RPMI7951 (cell line): ENCODE results near the gene DYNLT4. TPM values are rescaled to one million over a fixed set of nuclear protein-coding genes. Genes with fewer than 3 reads are reported as not detected.
A peak's percentile ranks its signal among the peaks of the same experiment; 100 is the strongest.
"Not testable (repeated sequence)": the region's sequence is repeated elsewhere in the genome, so short reads cannot be mapped to it uniquely, and the experiment has no call there.

Experiments
- DNase-seq: peaks from one replicate; pipeline ENCODE4 v3.0.0-alpha.2; 2012; ENCODE audit warnings: low read depth
- total RNA-seq: library from RNA; depleted of rRNA; stranded (reverse); fragments of >200 nt; shearing (Covaris generic); gene quantifications from 2 replicates; pipeline ENCODE4 v1.2.3, GENCODE V29; 2014

DYNLT4 gene
- total RNA-seq, 1 experiment from 2014 or later, result 0.24 TPM

DNA sequence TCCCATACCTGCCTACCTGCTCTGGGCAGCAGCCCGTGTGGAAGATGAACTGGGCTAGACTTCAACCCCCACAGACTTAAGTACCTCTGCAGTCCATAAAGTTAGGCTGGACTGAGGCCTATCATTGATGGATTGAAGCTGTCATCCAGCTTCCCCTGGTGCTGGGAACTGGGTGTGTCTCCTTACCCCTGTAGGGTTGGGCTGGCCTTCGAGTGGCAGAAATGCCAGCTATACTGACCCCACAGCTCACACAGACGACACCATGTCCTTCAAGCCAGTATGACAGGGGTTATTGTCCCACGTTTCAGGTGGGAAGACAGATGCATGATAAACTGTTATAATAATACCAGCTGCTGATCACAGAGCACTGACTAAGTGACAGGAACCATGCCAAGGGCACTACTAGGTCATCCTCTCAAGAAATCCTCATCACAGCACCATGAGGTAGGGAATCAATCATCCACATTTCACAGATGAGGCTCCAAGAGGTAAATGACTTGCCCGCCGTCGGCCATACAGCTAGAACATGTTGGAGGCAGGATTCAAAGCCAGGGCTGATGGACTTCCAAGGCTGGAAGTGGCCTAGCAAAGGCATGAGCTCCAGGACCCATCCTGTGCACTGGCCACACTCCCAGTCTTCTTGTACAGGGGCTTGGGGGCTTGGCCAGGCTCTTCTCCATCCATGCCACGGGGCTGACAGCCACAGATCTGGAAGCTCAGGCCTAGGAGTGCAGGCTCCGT, 18.9 kb downstream of the DYNLT4 start, which contains the start of gene BEST4:
Gene BEST4 (minus strand): TSS at position 51 of the 741 bp plus-strand sequence. CDS start 465 bp downstream, outside the sequence.
- DNase-seq, result no peak

DNA sequence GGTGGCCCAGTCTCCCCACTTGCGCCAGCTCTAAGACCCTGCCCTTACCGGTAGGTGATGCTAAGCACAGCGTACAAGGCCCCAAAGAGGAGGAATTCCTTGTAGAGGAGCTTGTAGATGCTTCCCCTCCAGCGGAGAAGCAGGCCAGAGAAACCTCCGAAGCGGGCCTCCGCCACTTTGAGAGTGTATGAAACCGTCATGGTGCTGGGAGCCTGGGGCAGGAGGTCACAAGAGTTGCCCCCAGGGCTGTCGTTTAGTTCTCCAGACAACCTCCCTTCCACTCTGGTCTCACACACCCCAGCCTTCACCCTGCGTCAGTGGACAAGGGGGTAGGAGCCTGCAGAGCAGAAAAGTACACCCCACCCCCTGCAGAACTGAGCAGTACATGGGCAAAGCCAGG, 19.6 kb downstream of the DYNLT4 start:
- DNase-seq, result no peak

DNA sequence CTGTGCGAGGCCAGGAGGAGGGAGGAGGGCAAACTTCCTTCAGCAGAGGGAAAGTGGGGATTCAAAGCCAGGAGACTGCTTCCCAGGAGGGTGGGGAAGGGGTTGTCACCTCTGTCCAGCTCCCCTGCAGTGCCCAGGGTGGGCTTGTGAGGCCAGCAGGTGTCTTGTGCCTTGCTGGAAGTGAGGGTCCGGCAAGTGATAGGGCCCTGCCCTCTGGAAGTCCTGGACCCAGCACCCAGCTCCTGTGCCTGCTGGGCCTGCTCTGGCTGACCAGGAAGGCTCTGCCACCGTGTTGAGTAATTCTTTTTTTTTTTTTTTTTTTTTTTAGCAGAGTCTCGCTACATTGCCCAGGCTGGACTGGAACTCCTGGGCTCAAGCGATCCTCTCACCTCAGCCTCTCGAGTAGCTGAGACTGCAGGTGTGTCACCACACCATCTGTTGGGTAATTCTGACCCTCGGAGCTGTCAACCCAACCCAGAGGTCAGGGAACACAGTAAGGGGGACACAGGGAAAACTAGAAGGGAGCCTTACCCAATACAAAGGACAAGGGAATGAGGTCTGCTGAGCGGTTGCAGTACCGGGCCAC, 20.2 kb downstream of the DYNLT4 start:
- no peak for DNase-seq

DNA sequence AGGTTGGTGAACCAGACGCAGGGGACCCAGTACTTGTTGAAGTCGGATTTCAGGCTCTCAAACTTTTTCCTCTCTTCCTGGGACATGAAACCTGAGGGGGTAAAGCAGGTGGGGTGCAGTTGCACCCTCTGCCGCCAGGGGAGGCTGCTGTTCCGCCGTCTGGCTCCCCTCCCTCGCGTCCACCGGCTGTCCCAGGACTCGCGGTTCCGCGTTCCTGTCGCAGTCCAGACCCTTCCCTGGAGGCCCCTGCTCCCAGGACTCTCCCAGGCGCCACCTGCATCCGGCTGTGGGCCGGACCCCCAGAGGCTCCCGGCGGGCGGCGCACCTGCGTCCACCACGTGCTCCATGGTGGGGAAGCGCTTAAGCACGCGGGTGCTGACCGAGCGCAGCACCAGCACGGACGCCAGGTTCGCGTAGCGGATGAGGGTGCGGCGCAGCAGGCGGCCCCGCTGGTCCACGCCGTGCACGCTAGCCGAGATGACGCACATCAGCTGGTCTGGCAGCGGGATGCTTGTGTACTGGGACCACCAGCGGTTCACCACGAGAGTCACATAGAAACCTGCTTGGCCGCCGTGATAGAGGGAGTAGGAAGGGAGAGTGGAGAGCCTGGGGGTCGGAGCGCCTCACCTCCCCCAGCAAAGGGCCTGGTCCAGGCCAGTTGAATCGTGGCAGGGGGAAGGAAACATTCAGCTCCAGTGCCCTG, 20.9 kb downstream of the DYNLT4 start:
- no peak for DNase-seq

DNA sequence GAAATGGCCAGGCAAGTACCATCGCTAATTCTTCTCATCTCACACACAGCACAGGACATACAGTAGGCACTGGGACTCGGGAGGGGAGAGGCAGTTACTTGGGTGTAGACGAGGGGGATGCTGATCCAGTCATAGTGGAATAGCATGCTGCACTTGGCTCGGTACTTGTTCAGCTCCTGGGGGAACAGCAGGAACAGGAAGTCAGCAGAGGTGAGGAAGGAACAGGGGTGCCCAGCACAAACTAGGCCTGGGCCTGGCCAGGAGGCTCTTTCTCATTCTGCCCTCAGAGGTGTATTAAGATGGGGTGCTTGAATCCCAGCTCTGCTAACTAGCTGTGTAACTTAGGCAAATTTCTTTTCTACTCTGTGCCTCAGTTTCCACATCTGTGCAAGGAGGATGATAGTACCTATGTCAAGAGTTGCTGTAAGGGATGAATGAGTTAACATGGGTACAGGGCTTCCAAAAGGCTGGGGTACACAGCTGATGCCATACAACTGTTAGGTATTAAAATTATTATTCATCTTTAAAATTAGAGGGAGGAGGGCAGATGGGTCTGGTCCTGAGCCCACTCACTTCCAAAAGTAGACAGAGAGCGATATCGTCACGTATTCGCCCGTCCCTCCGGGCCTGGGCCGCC, 21.5 kb downstream of the DYNLT4 start:
- no peak for DNase-seq

DNA sequence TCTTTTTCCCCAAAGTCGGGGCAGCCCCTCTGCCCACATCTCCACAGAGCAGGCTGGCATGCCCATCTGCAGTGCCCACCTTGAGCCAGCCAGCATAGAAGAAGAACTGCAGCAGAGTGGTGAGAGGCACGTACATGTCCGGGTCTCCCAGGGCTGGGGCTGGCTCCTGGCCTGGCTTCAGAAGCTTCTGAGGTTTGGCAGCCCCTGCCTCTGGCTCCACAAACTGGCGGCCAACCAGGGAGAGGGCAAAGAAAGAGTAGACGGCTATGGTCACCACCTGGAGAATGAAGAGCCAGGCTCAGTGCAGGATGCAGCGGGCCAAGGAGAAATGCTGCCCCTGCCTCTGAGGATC, 22.1 kb downstream of the DYNLT4 start:
- no peak for DNase-seq

DNA sequence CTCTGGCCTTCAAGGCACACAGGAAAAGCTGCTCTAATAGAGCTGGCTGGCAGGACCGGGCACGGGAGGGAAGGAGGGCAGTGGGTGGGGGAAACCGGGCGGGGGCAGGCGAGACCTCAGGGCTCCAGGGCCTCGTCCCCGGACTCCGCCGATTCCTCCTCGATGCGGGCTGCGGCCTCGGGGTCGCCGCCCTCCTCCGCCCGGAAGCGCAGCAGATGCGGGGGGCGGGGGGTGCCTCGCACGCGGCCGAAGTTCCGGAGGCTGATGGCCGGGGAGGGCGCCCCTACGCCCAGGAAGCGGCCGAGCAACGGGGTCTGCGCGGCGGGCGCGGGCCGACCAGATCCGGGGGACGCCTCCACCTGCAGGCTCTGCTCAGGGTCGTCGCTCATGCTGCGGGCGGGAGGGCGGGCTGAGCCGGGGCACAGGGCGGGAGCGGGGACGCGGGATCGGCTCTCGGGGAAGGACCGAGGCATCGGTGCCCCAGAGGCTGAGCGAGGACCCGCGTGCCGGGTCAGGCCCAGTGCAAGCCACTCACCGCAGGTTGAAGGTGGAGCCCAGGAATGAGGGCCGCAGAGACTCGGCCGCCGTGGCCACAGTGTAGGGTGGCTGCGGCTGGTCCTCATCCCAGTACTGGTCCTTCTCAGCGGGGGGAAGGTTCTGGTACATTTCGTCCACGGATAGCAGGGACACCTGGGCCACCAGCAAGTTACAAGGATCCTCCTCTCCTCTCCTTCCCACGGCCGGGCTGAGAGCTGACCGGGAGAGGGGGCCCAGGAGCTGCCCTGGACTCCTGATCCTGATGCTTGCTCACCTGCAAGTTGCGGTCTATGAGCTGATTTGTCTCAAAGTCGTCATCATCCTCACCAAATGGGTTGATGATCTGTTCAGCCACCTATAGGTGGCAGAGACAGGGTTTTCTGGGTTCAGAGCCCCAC, 22.8 kb downstream of the DYNLT4 start:
- DNase-seq, result peak; percentile 20

DNA sequence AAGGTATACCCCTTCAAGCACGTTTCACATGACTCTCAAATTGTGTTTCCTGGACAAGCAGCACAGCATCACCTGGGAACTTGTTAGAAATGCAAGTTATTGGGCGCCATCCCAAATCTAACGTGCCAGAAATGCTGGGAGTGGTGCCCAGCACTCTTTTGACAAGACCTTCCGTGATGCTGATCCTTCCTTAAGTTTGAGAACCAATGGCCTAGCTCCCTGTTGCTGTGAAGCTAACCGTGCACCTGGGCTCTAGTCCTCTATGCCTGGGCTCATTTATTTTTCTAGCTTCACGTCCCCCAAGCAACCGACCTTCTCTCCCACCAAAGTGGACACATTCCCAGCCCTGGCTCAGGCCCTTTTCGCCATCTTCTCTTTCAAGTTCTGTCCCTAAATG, 23.5 kb downstream of the DYNLT4 start:
- no peak for DNase-seq

DNA sequence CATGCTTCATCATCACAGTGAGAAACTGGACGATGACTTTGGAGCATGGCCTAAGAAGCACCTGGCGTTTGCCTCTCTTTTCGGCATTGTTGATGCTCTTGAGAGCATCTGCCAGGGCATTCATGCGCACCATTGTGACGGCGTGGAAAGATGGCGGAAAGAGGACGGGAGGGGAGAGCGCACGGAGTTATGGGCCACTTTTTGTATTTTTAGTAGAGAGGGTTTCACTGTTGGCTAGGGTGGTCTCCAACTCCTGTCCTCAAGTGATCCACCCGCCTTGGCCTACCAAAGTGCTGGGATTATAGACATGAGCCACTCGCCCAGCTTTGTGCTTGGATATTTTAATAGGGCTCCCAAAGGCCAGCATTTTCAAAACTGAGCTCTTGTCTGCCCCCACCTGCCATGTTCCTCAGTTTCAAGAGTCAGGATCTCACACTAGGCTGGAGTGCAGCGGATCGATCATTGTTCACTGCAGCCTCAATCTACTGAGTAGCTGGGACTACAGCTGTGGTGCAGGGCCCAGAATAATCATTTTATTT, 26.5 kb downstream of the DYNLT4 start:
- no peak for DNase-seq

DNA sequence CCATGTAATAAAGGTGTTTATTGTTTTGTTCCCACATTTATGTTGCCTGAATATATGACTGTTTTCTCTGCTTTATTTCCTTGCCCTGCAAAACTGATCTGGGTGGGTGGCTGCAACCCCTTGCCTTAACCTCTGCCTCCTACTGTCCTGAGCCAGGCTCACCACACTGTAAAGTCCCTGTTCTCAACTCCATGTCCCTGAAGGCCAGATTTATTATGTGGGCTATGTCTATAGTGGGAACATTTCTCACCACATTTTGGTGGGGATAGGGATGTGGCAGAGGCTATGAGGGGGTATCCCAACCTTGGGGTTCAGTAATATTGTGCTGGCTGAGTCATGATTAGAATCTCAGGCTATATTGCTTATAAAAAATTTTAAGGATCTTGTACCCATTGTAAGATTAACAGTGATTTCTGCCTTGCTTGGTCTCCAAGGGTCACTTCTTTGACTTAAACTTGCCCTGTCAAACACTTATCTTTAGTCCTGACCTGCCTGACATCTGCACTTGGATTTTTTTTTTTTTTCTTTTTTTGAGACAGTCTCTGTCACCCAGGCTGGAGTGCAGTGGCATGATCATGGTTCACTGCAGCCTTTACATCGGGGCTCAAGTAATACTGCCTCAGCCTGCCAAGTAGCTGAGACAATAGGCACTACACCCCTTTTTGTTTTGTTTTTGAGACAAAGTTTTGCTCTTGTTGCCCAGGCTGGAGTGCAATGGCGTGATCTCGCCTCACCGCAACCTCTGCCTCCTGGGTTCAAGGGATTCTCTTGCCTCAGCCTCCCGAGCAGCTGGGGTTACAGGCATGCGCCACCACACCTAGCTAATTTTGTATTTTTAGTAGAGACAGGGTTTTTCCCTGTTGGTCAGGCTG, 28.2 kb downstream of the DYNLT4 start:
- DNase-seq, result no peak

DNA sequence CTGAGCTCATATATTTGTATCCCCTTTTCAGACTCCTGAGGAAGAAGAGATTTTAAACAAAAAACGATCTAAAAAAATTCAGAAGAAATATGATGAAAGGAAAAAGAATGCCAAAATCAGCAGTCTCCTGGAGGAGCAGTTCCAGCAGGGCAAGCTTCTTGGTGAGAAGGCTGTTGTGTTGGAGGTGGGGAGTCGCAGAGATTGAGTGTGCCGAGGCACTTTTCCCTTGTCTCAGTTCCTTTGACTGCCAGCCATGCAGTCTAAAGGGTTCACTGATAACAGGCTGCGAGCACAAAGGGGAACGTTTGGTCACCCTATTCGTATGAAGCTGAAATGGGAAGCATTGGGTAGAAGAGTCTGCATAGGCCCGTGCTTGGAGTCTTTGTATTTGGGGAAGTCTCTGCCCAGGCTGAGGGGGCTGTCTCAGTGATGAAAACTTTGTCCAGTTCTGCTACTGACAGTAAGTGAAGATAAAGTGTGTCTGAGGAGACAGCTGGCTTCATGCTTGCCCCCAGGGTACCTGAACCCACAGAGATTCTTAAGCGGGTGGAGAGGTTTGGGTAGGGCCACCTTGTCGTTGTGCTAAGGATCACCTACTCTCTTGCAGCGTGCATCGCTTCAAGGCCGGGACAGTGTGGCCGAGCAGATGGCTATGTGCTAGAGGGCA, 29.0 kb downstream of the DYNLT4 start:
- DNase-seq, result no peak

DNA sequence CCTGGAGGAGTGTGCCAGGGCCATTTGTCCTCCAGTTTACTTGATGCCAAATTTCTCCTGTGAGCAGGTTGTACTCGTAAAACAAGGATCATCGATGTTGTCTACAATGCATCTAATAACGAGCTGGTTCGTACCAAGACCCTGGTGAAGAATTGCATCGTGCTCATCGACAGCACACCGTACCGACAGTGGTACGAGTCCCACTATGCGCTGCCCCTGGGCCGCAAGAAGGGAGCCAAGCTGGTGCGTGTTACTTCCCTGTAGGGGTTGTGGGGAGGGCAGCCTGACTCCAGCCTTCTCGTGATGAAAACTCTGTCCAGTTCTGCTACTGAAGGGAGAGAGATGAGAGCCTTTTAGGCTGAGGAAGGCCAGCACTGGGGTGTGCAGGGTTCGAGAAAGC, 29.6 kb downstream of the DYNLT4 start:
- DNase-seq, result no peak

DNA sequence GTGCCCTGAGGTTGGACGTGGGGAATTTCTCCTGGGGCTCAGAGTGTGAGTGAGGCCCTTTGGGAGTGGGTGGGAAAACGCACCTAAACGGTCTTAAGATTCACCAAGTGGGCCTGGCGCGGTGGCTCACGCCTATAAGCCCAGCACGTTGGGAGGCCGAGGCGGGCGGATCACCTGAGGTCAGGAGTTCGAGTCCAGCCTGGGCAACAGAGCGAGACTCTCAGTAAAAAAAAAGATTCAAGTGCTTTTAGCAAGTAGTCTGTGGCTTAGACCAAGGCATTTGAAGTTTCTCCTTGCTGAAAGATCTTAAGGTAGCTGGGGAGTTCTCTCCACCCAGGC, 30.5 kb downstream of the DYNLT4 start:
- no peak for DNase-seq

DNA sequence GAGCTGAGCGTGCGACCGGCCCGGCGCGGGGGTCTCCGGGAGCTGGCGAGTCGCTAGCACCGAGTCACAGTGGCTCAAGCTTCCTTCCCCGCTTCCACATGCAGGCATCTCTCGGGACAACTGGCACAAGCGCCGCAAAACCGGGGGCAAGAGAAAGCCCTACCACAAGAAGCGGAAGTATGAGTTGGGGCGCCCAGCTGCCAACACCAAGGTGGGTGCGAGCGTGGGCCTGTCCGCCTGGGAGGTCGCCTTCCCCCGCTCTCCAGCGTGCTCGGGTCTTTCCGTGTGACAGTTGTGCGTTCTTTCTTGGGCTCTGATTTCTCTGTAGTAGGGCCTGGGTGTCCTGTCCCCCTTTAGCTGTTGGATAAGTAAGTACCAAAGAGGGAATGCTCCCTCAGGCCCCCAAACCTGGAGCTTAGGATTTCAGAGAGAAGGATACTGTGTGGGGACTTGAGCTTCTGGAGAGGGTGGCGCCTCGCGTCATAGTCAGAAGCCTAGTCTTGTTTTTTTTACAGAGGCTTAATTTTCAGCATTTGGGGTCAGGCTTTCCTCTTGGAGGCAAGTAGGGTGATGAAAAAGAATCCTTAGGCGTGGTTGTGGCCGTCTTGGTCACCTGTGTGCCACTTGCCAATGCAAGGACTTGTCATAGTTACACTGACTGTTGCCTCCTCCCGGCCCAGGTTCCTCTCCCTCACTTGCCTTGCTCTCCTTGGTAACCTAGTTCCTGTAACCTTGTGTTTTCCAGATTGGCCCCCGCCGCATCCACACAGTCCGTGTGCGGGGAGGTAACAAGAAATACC, 31.0 kb downstream of the DYNLT4 start:
- DNase-seq, result peak; percentile 18

DNA sequence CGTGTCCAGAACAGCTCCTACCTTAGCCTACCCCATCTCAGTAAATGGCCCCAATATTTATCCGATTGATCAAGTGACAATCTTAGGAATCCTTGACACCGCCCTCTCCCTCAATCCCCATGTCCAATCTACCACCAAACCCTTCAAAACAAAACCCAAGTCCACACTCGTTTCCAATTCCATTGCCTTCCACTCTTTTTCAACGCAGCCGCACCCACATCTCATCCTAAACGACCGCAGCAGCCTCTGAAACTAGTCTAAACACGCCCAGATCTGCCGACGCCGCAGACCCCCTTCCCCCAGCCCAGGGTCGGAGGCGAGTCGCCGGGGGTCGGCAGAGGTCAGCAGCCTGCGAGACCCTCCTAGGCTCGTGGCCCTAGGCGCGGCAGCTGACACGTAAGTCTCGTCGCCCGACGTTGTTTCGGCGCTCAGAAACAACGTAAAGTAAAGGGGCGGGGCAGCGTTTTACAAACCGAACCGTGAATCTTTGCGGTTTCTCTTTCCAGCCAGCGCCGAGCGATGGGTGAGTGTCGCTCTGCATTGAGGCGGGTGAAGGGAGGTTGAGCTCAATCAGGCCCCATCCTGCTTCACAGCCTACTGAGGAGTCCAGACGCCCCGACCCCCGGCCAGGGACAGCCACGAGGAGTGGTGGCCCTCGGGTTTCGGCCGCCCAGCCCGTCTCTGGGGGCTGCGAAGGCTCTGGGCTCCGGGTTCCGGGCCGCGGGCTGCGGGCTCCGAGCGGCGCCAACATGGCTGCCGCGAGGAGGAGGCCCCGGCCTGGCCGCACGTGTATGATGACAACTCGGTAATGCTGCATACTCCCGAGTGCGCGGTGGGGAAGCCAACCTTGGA, 31.8 kb downstream of the DYNLT4 start, which contains the start of gene RPS8:
Gene RPS8 (plus strand): TSS at position 463 of the 852 bp plus-strand sequence. CDS start 57 bp downstream, at position 520.
- peak; percentile 93 for DNase-seq

DNA sequence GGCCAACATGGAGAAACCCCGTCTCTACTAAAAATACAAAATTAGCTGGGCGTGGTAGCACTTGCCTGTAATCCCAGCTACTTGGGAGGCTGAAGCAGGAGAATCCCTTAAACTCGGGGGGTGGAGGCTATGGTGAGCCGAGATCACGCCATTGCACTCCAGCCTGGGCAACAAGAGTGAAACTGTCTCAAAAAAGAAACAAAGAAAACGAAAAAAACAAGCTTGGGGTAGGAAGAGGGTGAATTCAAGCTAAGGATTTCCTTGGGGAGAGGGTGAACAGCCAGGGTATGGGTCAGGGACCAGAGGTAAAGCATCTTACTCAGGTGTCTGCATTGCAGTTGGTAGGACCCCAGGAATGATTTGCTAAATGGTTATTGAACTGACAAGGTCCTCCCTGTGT, 40.7 kb downstream of the DYNLT4 start:
- not testable (repeated sequence) for DNase-seq

DNA sequence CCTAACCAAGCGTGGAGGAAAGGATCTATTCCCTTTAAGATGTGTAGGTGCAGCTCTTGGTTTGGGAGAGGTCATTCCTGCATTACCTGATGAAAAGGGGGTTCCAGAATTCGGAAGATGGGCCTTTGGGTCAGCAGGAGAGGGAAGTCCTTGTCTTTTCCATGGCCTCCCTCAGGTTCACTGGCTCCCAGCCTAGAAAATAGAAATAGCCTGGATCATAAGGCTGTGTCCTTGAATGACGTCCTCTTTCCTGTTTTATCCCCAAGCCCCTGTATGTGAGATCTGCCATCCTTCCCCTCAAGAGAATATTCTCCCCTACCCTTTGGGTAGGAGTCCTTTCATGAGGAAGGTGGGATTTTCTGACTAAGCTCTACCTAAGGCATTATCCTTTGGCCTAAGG, 46.3 kb downstream of the DYNLT4 start:
- DNase-seq, result no peak

DNA sequence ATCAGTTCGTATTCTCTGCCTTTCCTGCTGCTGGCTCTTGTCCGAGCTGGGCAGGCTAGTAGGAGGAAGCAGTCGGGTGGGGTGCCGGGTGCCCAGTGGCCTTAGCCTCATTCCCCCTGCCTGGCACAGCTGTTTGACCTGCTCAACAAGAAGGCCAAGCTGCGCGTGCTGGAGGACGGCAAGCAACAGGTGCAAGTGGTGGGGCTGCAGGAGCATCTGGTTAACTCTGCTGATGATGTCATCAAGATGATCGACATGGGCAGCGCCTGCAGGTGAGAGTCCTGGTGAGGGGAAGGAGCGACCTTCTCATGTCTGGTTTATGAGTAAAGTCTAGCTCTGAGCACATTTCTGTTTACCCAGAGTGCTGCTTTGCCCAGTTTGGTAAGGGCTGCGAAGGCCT, 48.1 kb downstream of the DYNLT4 start:
- DNase-seq, result no peak
